ENCODE measurements around the gene IRF3.

DNA sequence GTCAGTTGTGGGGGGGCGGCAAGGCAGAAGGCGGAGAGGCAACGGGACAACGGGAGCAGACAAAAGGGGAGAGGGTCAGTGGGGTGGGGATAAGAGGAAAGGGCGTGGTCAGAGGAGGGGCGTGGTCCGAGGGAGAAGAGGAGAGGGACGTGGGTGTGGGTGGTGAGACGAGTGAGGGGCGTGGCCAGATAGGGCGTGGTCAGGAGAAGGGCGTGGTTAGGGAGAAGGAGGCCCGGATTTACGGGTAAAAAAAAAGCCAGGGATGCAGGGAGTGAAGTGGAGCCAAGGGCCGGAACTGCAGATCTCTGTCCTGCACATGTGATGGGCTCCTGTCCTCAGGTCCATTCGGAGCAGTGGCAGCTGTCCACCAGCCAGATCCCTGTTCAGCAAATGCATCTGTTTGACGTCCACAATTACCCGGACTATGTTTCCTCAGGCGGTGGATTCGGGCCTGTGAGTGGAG, 46.8 kb upstream of the IRF3 start:
- no peak for TF ChIP-seq CTCF (IDR thresholded peaks at IDR 0.05)
- TF ChIP-seq POLR2A (IDR thresholded peaks at IDR 0.05) = no peak

Measured in sigmoid colon (tissue), 3 donors.